GM21825 (cell line): ENCODE data around the gene ESRRA.

Source experiments
- ATAC-seq: cut with Tn5 transposase; IDR thresholded peaks from one replicate; pipeline ENCODE4 v1.9.1; 2021; ENCODE audit warnings: mild to moderate bottlenecking, moderate library complexity; ENCODE audit not compliant: unreplicated experiment

Gene ESRRA

GRCh38 chr11:64327375-64327774 lies 22.1 kb downstream of the ESRRA start:
- no peak for ATAC-seq

GRCh38 chr11:64327993-64328392 lies 22.7 kb downstream of the ESRRA start:
- ATAC-seq, result no peak

GRCh38 chr11:64330888-64331287 lies 25.6 kb downstream of the ESRRA start:
- ATAC-seq, result no peak

- peak; percentile 44 for ATAC-seq
Observed at GRCh38 chr11:64331569-64332371, 26.4 kb downstream of the ESRRA start.

- ATAC-seq, result no peak
Observed at GRCh38 chr11:64333556-64333955, 28.2 kb downstream of the ESRRA start.

GRCh38 chr11:64334764-64335735 lies 29.7 kb downstream of the ESRRA start:
- peak; percentile 80 for ATAC-seq

- ATAC-seq, result no peak
Observed at GRCh38 chr11:64337538-64338249, 32.4 kb downstream of the ESRRA start.

GRCh38 chr11:64338716-64339115 lies 33.4 kb downstream of the ESRRA start:
- no peak for ATAC-seq

GRCh38 chr11:64339286-64339685 lies 34.0 kb downstream of the ESRRA start:
- ATAC-seq, result no peak

- ATAC-seq, result no peak
Observed at GRCh38 chr11:64339754-64340408, 34.6 kb downstream of the ESRRA start, which contains the start of gene CCDC88B. Gene CCDC88B (plus strand): TSS chr11:64340204. CDS start chr11:64340267, 63 bp downstream.

GRCh38 chr11:64340671-64341335 lies 35.5 kb downstream of the ESRRA start:
- no peak for ATAC-seq

- no peak for ATAC-seq
Observed at GRCh38 chr11:64341429-64341828, 36.1 kb downstream of the ESRRA start.

- ATAC-seq, result peak; percentile 36
Observed at GRCh38 chr11:64341851-64342791, 36.8 kb downstream of the ESRRA start.

- no peak for ATAC-seq
Observed at GRCh38 chr11:64342869-64343745, 37.8 kb downstream of the ESRRA start.

GRCh38 chr11:64343767-64344559 lies 38.6 kb downstream of the ESRRA start:
- ATAC-seq, result no peak

- ATAC-seq, result no peak
Observed at GRCh38 chr11:64344787-64345186, 39.5 kb downstream of the ESRRA start.
